GM19240 (cell line): ENCODE measurements around the gene CHMP6.

ENCODE experiments used
- DNase-seq: peaks from one replicate; pipeline ENCODE4 v3.0.0; 2011; ENCODE audit warnings: low spot score; ENCODE audit not compliant: insufficient read length

Gene CHMP6

DNA sequence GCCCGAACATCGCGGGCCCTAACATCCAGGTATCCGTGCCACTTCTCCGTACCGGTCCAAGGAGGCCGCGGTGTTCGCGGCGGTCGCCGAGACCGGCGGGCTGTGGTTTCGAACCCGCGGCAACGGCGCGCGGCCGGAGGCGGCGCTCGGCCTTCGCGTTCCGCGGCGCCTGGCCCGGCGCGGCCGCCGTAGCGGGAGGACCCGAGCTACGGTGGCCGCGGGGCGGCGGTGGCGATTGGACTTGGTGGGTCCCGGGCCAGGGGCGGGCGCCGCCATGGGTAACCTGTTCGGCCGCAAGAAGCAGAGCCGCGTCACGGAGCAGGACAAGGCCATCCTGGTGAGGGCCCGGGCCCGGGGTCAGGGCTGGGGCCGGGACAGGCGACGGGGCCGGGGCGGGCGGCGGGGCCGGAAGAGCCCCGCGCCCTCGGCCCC lies at the start of gene CHMP6:
CHMP6 (plus strand) TSS at position 197 of the 432 bp plus-strand sequence; CDS start at position 275, 78 bp downstream.
- DNase-seq, result peak; percentile 76

DNA sequence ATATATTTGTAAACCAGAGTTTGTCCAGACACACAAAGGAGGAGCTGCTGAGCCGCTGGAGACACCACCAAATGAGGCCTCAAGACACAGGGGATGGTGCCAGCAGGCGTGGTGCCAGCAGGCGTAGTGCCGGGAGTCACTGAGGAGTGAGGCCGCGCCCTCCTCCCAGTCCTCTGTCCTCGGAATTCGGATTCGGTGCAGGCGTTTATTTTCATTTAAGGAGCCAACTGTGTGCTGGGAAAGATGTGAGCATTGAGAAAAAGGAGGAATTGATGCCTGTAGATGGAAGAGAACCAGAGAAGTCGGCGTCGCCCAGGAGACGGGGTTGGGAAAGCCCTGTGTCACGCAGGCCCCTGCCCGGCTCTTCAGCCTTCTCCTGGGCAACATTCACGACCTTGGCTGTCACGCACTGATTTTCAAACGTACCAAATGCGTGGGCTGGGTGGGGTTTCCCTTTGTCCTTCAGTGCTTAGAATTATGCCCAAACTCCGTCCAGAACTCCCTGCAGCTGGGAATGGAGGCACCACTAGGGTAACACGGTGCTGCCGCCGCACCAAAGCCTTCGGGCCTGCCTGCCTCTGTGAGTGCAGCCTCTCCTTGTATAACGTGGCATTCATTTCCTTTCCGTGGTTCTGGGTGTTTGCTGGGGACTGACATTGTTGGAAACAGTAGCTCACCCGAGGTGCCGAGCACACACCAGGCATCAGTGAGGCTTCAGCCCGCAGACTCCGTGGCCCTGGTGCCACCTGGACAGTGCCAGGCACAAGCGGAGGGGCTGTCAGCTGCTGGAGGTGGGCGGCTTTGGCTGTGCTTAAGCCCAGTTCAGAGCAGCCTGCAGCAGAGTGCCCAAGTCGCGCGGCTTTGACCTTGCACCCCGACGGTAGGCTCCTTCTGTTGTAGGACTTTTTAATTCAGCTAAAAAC lies 49.0 kb upstream of the CHMP6 start:
- no peak for DNase-seq

DNA sequence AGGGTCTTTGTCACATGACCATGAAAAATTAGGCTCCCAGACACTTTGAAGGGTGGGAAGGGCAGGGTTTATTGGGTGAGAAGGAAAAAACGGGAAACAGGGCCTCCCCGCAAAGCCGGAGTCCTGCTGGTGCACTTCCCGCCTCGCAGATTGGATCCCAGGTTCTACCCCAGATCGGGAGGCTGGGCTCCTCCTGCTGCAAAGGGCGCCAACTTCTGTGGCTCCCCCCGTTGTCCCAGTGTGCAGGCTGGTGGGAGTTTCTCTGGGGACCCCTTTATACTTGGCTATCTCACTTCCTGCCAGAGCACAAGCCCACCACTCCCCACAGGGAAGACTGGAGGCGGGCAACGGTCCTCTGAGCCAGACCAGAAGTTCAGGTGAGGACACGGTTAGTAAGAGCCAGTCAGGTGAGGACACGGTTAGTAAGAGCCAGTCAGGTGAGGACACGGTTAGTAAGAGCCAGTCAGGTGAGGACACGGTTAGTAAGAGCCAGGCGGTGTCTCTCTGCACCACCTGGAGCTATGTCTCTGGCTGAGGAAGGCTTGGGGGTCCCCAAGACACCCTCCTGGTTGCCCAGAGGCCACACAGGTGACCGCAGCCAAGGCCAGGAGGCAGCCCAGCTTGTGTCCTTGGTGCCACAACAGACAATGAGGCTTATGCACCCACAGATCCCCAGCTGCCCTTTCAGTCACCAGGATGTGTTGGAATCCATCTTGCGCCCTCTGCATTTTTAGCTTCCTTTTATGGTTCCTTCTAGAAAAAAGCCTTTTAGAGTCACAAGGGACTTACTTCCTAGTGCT lies 48.1 kb upstream of the CHMP6 start:
- no peak for DNase-seq

DNA sequence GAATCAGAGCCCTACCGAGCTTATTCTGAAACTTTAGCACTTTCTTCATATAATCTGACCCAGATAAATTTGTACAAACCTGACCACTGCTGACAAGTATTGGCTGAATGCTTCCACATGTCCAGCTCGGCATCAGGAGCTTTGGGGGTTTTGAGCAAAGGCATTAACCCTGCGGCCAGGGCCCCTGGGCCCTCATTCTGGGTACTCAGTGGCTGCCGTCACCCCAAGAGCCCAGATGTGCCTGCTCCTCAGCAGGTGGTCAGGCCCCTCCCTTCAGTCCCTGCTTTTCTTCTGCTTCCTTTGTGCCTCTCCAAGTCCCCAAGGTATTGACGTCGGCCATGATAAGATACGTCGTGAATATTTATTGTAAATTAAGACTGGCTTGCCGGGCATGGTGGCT lies 47.3 kb upstream of the CHMP6 start:
- DNase-seq, result no peak

DNA sequence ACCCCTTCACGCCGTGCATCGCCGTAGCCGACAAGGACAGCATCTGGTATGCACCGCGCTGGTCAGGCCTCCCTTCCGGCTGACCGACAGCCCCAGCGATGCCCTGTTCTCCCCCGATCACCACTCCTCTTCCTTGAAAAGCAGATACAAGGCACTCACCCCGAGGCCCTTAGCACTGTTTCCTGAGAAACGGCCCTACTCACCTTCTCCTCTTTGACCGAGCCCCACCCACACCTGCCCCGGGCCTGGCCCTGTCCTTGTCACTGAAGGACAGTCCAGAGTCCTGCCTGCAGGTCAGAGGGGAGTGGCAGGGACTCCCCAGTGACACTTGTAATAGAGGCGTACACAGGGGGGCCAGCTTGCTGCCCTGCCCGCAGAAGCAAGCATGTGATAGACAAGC lies 45.9 kb upstream of the CHMP6 start:
- no peak for DNase-seq

DNA sequence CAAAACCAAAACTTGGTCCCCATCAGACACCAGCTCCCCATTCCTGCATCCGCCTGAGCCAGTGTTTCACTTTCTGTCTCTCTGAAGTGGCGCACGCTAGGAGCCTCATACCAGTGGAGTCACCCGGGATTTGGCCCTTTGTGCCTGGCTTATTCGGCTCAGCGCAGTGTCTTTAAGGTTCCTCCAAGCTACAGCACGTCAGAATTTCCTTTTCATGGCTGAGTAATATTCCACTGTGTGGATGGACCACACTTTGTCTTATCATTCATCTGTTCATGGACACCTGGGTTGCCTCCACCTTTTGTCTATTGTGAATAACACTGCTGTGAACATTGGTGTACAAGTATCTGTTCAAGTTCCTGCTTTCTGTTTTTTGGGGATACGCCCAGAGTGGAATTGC lies 45.2 kb upstream of the CHMP6 start:
- DNase-seq, result no peak

DNA sequence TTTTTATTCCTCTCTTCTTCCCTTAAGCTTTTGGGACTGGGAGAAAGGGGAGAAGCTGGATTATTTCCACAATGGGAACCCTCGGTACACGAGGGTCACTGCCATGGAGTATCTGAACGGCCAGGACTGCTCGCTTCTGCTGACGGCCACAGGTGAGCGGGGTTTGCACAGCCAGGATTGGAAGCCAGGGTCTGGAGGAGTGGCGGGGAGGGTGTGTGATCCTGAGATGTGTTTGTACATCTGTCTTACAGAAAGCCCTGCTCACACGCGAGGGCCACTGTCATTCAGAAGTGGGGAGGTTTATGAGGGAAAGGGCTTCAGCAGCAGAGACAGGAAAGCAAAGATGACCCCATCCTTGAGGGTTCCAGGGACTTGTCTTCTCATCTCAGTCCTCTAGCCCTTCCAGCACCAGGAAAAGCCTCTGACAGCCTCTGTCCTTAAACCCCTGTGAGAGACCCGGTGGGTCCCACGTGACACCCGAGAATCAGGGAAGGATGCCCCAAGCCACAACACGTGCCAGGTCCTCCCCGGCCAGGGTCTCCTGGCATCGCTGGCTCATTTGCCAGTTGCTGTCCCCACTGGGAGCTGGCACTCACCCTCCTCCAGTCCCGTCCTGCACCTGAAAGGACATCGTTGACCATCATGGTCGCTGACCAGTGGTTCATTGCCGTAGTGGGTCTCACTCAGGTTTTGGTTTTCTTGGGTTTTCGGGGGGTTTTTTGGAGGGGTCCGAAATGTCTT lies 44.3 kb upstream of the CHMP6 start:
- no peak for DNase-seq

DNA sequence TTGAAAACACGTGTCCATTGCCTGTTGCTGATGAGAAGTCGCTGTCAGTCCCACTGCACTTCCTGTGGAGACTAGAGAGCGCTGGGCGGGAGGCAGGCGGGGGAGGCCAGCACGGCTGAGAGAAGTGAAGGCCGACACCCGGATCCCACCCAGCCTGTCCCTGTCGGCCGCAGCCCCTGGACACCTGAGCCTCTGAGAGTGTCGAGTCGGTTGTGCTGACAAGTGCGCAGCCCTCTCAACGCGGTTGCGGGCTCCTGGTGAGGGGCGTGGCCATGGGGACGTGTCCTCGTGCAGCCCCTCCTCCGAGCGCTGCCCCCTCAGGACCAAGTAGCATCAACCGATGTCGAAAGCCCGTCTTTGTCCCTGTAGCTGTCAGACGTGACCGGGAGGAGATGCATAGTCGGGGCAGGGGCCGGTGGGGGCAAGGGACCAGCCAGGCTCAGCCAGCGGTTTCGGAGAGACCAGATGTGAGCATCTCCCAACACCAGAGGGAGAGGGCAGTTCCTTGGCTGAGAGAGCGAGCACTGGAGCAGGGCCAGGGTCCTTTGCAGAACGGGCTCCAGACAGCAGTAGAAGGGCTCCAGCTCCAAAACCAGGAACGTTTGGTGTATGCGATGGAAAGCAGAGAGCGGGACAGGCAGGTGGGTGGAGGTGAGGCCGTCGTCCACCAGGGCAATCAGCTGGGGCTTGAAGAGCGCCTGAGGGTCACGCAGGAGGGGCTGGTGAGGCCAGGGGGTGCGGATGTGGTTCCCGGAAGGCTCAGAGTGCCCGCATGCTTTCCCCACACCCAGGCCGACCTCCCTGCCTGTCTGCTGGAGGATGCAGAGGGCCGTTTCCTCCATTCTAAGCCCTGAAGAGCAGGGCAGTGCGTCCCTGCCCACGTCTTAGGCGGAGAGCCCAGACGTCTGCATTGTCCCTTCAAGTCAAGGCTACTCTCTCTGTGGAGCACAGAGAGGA lies 43.3 kb upstream of the CHMP6 start:
- DNase-seq, result no peak

DNA sequence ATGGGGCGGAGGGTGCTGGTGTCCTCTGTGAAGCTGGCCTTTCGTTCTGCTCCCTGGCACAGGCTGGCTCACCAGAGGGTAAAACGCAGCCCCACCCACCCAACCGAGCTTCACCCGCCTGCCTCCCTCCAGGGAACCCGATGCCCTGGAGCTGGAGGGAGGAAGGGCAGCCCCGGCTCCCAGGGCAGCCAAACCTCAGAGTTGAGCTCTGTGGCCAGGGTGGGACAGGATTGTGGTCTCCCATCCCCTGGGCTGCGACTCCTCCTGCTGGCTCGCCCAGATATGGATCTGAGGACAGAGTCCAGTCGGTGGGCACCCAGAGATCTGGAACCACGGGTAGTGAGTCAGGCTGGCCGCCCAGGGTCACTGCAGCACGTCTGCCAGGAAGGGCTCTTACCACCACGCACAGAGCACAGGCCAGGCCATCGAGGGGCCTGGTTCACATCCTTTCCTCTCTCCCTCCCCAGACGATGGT lies 42.6 kb upstream of the CHMP6 start:
- no peak for DNase-seq

GRCh38 chr17:80949451-80950421 lies 41.9 kb upstream of the CHMP6 start:
- DNase-seq, result no peak

DNA sequence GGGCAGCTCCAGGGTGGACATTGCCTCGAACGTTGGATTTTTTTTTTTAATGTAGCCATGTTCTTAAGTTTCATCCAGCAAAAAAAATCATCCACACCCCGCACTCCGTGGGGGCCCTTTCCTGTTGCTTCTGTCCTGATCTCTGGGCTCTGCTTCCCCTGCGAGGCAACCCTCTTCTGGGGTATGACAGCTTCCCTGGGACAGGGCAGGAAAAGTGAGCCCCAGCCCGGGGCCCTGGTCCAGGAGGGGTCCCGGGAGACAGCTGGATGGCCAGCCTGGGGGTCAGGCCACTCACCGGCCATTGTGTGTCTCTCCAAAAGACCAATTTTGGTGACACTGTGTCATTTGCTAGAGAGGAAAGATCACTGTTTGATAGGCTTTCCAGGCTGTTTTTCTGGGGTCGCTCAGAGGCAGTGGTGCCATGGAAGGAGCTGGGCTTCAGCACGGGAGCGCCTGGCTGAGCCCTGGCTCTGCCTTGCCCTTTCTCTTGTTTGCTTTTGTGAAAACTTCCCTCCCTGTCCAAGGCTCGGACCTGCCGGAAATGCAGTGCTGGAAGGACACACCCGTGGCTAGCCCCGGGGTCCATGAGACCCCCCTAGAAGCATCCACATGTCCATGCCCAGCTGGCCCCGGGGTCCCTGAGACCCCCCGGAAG lies 41.0 kb upstream of the CHMP6 start:
- no peak for DNase-seq

- no peak for DNase-seq
Observed at GRCh38 chr17:80951121-80952090, 40.2 kb upstream of the CHMP6 start.

GRCh38 chr17:80952291-80952690 lies 39.4 kb upstream of the CHMP6 start:
- DNase-seq, result no peak

DNA sequence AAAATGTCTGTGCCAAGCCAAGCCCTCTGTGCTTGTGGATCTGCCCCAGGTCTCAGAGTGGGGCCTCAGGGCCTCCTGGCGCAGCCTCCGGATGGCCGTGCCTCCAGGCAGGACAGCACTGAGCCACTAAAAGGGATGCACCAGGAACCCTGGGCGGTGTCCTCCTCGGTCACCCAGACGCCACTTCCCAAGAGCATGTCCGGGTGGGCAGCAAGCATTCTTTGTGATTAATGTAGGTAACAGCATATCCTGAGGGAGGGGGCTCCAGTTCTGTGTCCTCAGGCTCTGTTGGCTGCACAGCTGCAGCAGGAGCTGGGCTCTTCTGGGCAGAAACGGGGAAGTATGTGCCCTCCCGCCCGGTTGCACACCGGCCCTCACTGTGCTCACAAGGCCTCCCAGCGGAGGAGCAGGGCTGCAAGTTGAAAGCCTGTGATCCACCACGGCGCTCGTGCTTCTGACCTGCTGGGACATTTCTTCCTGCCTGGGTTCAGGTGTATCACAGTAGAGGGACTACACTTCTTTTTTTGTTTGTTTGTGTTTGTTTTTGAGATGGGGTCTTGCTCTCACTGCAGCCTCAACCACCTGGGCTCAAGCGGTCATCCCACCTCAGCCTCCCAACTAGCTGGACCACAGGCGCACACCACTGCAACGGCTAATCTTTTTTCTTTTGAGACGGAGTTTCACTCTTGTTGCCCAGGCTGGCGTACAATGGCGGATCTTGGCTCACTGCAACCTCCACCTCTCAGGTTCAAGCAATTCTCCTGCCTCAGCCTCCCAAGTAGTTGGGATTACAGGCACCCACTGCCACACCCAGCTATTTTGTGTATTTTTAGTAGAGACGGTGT lies 37.9 kb upstream of the CHMP6 start:
- DNase-seq, result no peak

- no peak for DNase-seq
Observed at GRCh38 chr17:80955078-80955477, 36.6 kb upstream of the CHMP6 start.

- no peak for DNase-seq
Observed at GRCh38 chr17:80955671-80956280, 35.9 kb upstream of the CHMP6 start.
